ENCODE measurements around the gene ZRANB3. TPM values are rescaled to one million over a fixed set of nuclear protein-coding genes. Genes with fewer than 3 reads are reported as not detected.

The ZRANB3 gene
- total and polyA plus RNA-seq, 2 of the 13 experiments (the other 11 are each of a cell fraction or from before 2014, with no cell fraction given), result 5.8 to 25.2 TPM

DNA sequence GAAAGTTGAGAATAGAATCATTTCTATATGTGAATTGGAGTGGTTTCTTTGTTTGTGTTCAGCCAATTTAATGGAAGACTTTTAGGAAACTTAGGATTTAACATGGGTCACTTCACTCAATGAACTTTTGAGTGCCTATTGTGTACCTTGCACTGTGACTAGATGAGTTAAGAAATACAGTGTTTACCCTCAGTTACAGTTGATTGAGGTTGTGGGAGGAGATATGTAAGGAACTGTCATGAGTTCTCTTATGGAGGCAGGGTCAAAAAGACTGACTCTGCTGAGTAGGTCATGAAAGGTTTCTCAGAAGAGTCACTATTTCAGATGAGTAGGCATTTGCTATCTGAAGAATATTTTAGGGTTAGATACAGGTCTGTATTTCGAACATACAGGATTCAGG, 380.3 kb downstream of the ZRANB3 start:
- intact Hi-C loops (cut with micrococcal nuclease; ENCODE audit: unreplicated experiment) (no loop called here), in situ Hi-C loops (cut with HindIII; ENCODE audit: extremely low pct_ligation_motif_present, low pct_unique_long_range_greater_than_20kb) (no loop called here)
- H4K20me1 ChIP-seq (ENCODE audit: insufficient read depth, low read length), result no peaks in the 10 kb centered on the region
- peaks cover 12 to 44% of the 10 kb centered on the region in 2 experiments for H3K36me3 ChIP-seq (replicated peaks in 1 of 2; ENCODE audit: control insufficient read depth in 1 of 2, insufficient read depth in 2 of 2, low read length in 2 of 2)
- no peaks in the 10 kb centered on the region for H3K79me2 ChIP-seq (ENCODE audit: insufficient read depth, low read length)
- peaks cover 36% of the 10 kb centered on the region for H3K4me1 ChIP-seq (ENCODE audit: insufficient read depth, low read length)
- WGBS (ENCODE audit: low lambda C conversion rate), result 74% methylated on average over 1 of the region's 1 CpG
- no peak overlapping the region for H3K4me3 ChIP-seq (replicated peaks in 1 of 3; ENCODE audit: insufficient read depth in 1 of 3, low read depth in 2 of 3, low read length in 3 of 3)
- CTCF ChIA-PET (ENCODE audit: low intra/inter-chr PET ratio, low total read pairs), result no interaction called here
- BruUV-seq (replicated peaks), result no TSS peak
- H3K27me3 ChIP-seq (ENCODE audit: control insufficient read depth in 1 of 2, insufficient read depth in 2 of 2, low read length in 2 of 2), result no peaks in the 10 kb centered on the region
- POLR2A ChIA-PET, result no interaction called here
- H3K4me2 ChIP-seq (ENCODE audit: low read depth, low read length), result no peak overlapping the region
- no peak overlapping the region for H2AFZ ChIP-seq (ENCODE audit: low read length)
- ATAC-seq (peak; percentile 94), FAIRE-seq (peak; percentile 47), DNase-seq (ENCODE audit: low spot score) (peak; percentile 84)
- no peak overlapping the region for H3K9ac ChIP-seq (ENCODE audit: insufficient read depth, low read depth, low read length)
- H3K27ac ChIP-seq (ENCODE audit: extremely low read length, insufficient read depth, low read length), result peak overlapping the region; percentile 48
- no peaks in the 10 kb centered on the region for H3K9me3 ChIP-seq (ENCODE audit: low read length)
- TF ChIP-seq FOXP1 (IDR thresholded peaks at IDR 0.05) (peak; percentile 75), FOXP1 (CRISPR knock-in tag; IDR thresholded peaks at IDR 0.05) (peak; percentile 78), HNF4A (CRISPR knock-in tag; IDR thresholded peaks at IDR 0.05) (peak; percentile 89), NCOR1 (IDR thresholded peaks at IDR 0.05; ENCODE audit: borderline replicate concordance, low read length) (peak; percentile 58; the same call in 1 of the 2 replicates), NR2F1 (CRISPR knock-in tag; IDR thresholded peaks at IDR 0.05) (peak in 1 of 2 experiments; percentile 27; a peak in 1 of 4 replicates), ZFAT (CRISPR knock-in tag; conservative IDR thresholded peaks at IDR 0.05) (no peak), KLF16 (CRISPR knock-in tag; IDR thresholded peaks at IDR 0.05) (0 out of 4 replicates have a peak, but pooled peaks of 1 of the 2 experiments have one; percentile 34), ZKSCAN1 (IDR thresholded peaks at IDR 0.05; ENCODE audit: low read length) (no peak), HMG20A (CRISPR knock-in tag; IDR thresholded peaks at IDR 0.05; ENCODE audit: borderline replicate concordance) (peak; percentile 70; the same call in 1 of the 2 replicates), NR2F6 (IDR thresholded peaks at IDR 0.05) (peak; percentile 52), NR2F6 (CRISPR knock-in tag; IDR thresholded peaks at IDR 0.05) (peak; percentile 63; the same call in 1 of the 2 replicates), ZNF644 (CRISPR knock-in tag; IDR thresholded peaks at IDR 0.05; ENCODE audit: low read depth) (peak; percentile 7; the same call in 1 of the 2 replicates), ZNF552 (CRISPR knock-in tag; IDR thresholded peaks at IDR 0.05; ENCODE audit: borderline replicate concordance) (no peak), SOX5 (CRISPR knock-in tag; IDR thresholded peaks at IDR 0.05; ENCODE audit: borderline replicate concordance) (peak; percentile 32; the same call in 1 of the 2 replicates), POGZ (CRISPR knock-in tag; IDR thresholded peaks at IDR 0.05) (peak; percentile 49; the same call in 1 of the 2 replicates), NCOA2 (CRISPR knock-in tag; IDR thresholded peaks at IDR 0.05) (peak; percentile 70)
- TF ChIP-seq, protein P1, sequence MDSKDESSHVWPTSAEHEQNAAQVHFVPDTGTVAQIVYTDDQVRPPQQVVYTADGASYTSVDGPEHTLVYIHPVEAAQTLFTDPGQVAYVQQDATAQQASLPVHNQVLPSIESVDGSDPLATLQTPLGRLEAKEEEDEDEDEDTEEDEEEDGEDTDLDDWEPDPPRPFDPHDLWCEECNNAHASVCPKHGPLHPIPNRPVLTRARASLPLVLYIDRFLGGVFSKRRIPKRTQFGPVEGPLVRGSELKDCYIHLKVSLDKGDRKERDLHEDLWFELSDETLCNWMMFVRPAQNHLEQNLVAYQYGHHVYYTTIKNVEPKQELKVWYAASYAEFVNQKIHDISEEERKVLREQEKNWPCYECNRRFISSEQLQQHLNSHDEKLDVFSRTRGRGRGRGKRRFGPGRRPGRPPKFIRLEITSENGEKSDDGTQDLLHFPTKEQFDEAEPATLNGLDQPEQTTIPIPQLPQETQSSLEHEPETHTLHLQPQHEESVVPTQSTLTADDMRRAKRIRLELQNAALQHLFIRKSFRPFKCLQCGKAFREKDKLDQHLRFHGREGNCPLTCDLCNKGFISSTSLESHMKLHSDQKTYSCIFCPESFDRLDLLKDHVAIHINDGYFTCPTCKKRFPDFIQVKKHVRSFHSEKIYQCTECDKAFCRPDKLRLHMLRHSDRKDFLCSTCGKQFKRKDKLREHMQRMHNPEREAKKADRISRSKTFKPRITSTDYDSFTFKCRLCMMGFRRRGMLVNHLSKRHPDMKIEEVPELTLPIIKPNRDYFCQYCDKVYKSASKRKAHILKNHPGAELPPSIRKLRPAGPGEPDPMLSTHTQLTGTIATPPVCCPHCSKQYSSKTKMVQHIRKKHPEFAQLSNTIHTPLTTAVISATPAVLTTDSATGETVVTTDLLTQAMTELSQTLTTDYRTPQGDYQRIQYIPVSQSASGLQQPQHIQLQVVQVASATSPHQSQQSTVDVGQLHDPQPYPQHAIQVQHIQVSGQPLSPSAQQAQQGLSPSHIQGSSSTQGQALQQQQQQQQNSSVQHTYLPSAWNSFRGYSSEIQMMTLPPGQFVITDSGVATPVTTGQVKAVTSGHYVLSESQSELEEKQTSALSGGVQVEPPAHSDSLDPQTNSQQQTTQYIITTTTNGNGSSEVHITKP (CRISPR knock-in tag; IDR thresholded peaks at IDR 0.05; ENCODE audit: low read depth), result no peak
- TF ChIP-seq, protein P2, sequence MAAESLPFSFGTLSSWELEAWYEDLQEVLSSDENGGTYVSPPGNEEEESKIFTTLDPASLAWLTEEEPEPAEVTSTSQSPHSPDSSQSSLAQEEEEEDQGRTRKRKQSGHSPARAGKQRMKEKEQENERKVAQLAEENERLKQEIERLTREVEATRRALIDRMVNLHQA (CRISPR knock-in tag; IDR thresholded peaks at IDR 0.05), result no peak
- TF ChIP-seq, protein P3, sequence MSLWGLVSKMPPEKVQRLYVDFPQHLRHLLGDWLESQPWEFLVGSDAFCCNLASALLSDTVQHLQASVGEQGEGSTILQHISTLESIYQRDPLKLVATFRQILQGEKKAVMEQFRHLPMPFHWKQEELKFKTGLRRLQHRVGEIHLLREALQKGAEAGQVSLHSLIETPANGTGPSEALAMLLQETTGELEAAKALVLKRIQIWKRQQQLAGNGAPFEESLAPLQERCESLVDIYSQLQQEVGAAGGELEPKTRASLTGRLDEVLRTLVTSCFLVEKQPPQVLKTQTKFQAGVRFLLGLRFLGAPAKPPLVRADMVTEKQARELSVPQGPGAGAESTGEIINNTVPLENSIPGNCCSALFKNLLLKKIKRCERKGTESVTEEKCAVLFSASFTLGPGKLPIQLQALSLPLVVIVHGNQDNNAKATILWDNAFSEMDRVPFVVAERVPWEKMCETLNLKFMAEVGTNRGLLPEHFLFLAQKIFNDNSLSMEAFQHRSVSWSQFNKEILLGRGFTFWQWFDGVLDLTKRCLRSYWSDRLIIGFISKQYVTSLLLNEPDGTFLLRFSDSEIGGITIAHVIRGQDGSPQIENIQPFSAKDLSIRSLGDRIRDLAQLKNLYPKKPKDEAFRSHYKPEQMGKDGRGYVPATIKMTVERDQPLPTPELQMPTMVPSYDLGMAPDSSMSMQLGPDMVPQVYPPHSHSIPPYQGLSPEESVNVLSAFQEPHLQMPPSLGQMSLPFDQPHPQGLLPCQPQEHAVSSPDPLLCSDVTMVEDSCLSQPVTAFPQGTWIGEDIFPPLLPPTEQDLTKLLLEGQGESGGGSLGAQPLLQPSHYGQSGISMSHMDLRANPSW (CRISPR knock-in tag; IDR thresholded peaks at IDR 0.05; ENCODE audit: borderline replicate concordance), result no peak
- TF ChIP-seq, protein P4, sequence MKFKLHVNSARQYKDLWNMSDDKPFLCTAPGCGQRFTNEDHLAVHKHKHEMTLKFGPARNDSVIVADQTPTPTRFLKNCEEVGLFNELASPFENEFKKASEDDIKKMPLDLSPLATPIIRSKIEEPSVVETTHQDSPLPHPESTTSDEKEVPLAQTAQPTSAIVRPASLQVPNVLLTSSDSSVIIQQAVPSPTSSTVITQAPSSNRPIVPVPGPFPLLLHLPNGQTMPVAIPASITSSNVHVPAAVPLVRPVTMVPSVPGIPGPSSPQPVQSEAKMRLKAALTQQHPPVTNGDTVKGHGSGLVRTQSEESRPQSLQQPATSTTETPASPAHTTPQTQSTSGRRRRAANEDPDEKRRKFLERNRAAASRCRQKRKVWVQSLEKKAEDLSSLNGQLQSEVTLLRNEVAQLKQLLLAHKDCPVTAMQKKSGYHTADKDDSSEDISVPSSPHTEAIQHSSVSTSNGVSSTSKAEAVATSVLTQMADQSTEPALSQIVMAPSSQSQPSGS (CRISPR knock-in tag; IDR thresholded peaks at IDR 0.05), result peak; percentile 36; the same call in 1 of the 2 replicates

Data from HepG2 (cell line).